Chondrocyte (in vitro differentiated cells): ENCODE measurements around the gene LEUTX. TPM values are rescaled to one million over a fixed set of nuclear protein-coding genes. Genes with fewer than 3 reads are reported as not detected.

Experiments
- DNase-seq: peaks from one replicate; pipeline ENCODE4 v3.0.0; 2021; ENCODE audit warnings: mixed read lengths, low spot score
- H3K27ac Mint-ChIP-seq: one replicate; pipeline ENCODE4 v1.8.0; 2021; ENCODE audit warnings: mild to moderate bottlenecking, moderate library complexity, mixed read lengths; ENCODE audit not compliant: unreplicated experiment
- H3K27me3 Mint-ChIP-seq: 2 replicates; pipeline ENCODE4 v1.8.0; 2021; ENCODE audit warnings: low read depth, mixed read lengths
- H3K36me3 Mint-ChIP-seq: 2 replicates; pipeline ENCODE4 v1.8.0; 2021; ENCODE audit warnings: low read depth, mixed read lengths
- H3K4me1 Mint-ChIP-seq: 2 replicates; pipeline ENCODE4 v1.8.0; 2021; ENCODE audit warnings: low read depth, mild to moderate bottlenecking, mixed read lengths
- H3K4me3 Mint-ChIP-seq: one replicate; pipeline ENCODE4 v1.8.0; 2021; ENCODE audit warnings: mild to moderate bottlenecking, moderate library complexity, mixed read lengths; ENCODE audit not compliant: unreplicated experiment
- H3K9me3 Mint-ChIP-seq: 2 replicates; pipeline ENCODE4 v1.8.0; 2021; ENCODE audit warnings: low read depth, mixed read lengths
- total RNA-seq: library from RNA; stranded (reverse); gene quantifications from 3 replicates; pipeline ENCODE4 v1.2.1, GENCODE V29; 2021
- TF ChIP-seq, protein P1 (sequence below): fragments of 200-600 bp; sonication (generic); IDR thresholded peaks from 2 replicates; pipeline ENCODE4 v1.5.0; 2021; ENCODE audit warnings: antibody characterized with exemption, mild to moderate bottlenecking, moderate library complexity

LEUTX gene
- total RNA-seq, 1 donor from 2014 or later, result not detected

DNA sequence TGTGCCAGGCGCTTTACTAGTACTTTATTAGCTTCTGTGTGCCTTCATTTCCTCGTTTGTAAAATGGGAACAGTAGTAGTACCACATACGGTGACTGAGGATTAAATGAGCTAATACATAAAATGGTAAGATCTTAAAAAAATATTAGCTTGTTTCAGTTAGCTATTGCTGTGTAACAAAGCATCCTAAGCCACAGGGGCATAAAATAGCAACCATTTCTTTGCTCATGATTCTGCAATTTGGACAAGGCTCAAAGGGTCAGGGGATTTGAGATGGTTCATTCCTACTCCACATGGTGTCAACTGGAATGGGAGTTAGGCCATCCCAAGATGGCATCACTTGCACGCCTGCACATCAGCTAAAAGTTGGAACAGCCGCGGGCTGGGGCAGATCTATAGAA lies 42.0 kb downstream of the LEUTX start:
- H3K27me3 Mint-ChIP-seq, result no peaks in the 10 kb centered on the region
- no peak for DNase-seq
- H3K9me3 Mint-ChIP-seq, result no peaks in the 10 kb centered on the region
- H3K4me3 Mint-ChIP-seq, result no peak overlapping the region
- no peaks in the 10 kb centered on the region for H3K4me1 Mint-ChIP-seq
- TF ChIP-seq, protein P1, sequence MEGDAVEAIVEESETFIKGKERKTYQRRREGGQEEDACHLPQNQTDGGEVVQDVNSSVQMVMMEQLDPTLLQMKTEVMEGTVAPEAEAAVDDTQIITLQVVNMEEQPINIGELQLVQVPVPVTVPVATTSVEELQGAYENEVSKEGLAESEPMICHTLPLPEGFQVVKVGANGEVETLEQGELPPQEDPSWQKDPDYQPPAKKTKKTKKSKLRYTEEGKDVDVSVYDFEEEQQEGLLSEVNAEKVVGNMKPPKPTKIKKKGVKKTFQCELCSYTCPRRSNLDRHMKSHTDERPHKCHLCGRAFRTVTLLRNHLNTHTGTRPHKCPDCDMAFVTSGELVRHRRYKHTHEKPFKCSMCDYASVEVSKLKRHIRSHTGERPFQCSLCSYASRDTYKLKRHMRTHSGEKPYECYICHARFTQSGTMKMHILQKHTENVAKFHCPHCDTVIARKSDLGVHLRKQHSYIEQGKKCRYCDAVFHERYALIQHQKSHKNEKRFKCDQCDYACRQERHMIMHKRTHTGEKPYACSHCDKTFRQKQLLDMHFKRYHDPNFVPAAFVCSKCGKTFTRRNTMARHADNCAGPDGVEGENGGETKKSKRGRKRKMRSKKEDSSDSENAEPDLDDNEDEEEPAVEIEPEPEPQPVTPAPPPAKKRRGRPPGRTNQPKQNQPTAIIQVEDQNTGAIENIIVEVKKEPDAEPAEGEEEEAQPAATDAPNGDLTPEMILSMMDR, result no peak
- H3K27ac Mint-ChIP-seq, result no peak overlapping the region
- peaks cover 5% of the 10 kb centered on the region for H3K36me3 Mint-ChIP-seq

GRCh38 chr19:39823686-39824085 lies 45.0 kb downstream of the LEUTX start:
- H3K27me3 Mint-ChIP-seq, result no peaks in the 10 kb centered on the region
- no peak overlapping the region for H3K4me3 Mint-ChIP-seq
- peaks cover 2% of the 10 kb centered on the region for H3K36me3 Mint-ChIP-seq
- H3K27ac Mint-ChIP-seq, result no peak overlapping the region
- H3K9me3 Mint-ChIP-seq, result no peaks in the 10 kb centered on the region
- H3K4me1 Mint-ChIP-seq, result no peaks in the 10 kb centered on the region
- TF ChIP-seq, protein P1, result no peak
- no peak for DNase-seq

DNA sequence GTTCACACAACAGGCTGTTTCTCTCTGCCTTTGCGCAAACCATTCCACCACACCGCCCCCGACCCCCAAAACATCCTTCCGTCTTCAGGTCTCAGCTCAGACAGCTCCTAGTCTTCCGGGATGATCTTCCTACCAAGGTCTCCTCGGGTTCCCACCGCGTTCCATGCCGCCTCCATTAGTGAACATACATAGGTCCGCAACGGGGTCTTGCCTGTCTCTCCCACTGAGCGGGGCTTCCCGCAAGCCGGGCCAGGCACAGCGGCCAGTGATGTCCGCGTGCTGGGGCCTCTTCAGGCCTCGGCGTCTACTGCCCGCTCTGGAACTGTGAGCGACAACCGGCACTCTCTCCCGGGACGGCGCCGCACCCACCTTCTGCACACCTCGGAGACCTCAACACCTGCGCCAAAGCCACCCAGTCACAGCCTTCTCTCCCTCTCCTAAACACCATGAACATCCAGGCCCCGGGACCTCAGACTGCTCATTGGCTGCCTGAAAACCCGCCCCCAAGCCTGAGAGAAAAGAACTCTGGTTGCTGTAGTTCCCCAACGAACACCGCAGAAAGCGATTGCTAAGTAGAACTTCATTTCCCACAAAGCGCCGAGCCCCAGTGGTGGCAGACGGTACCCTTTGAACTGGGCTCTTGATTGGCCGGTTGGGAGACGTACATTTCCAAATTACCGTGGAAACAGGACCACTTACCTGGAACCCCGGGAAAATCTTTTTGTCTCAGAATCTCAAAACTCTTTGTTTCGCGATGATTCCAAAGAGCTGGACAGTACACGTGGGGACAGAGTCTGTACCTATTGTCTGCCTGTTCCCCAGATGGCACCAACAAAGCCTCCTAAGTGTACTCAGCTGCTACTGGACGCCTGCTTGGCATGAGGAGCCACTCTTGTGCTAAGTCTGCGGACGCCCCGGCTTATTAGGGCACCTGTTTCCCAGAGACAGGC lies 45.8 kb downstream of the LEUTX start:
- peak; percentile 92 for DNase-seq
- H3K27ac Mint-ChIP-seq, result no peak overlapping the region
- H3K9me3 Mint-ChIP-seq, result no peaks in the 10 kb centered on the region
- peaks cover 7% of the 10 kb centered on the region for H3K36me3 Mint-ChIP-seq
- H3K4me1 Mint-ChIP-seq, result no peaks in the 10 kb centered on the region
- TF ChIP-seq, protein P1, result no peak
- no peak overlapping the region for H3K4me3 Mint-ChIP-seq
- H3K27me3 Mint-ChIP-seq, result no peaks in the 10 kb centered on the region

GRCh38 chr19:39825093-39825463 lies 46.4 kb downstream of the LEUTX start:
- H3K27me3 Mint-ChIP-seq, result no peaks in the 10 kb centered on the region
- DNase-seq, result no peak
- no peaks in the 10 kb centered on the region for H3K9me3 Mint-ChIP-seq
- no peak overlapping the region for H3K4me3 Mint-ChIP-seq
- no peak overlapping the region for H3K27ac Mint-ChIP-seq
- TF ChIP-seq, protein P1, result no peak
- H3K4me1 Mint-ChIP-seq, result no peaks in the 10 kb centered on the region
- H3K36me3 Mint-ChIP-seq, result peaks cover 12% of the 10 kb centered on the region

GRCh38 chr19:39825531-39826076 lies 47.0 kb downstream of the LEUTX start:
- Mint-ChIP-seq H3K27me3 (no peaks in the 10 kb centered on the region), H3K27ac (no peak overlapping the region), H3K9me3 (no peaks in the 10 kb centered on the region), H3K4me3 (no peak overlapping the region), H3K4me1 (no peaks in the 10 kb centered on the region), H3K36me3 (peaks cover 12% of the 10 kb centered on the region)
- TF ChIP-seq, protein P1, result no peak
- peak; percentile 92 for DNase-seq
